K562 (cell line): ENCODE results near the gene LSM4. TPM values are rescaled to one million over a fixed set of nuclear protein-coding genes. Genes with fewer than 3 reads are reported as not detected.

Source experiments
- ADNP ChIP-seq: fragments of 200-800 bp; sonication (Bioruptor generic); IDR thresholded peaks from 2 replicates; pipeline ENCODE4 v1.6.1; 2016; ENCODE audit warnings: missing genetic modification characterization, missing compliant biosample characterization
- BCOR ChIP-seq: fragments of 450-650 bp; IDR thresholded peaks from 2 replicates; pipeline ENCODE4 v1.6.1; 2016
- CHD4 ChIP-seq: fragments of 200-600 bp; sonication (generic); IDR thresholded peaks from 3 replicates; pipeline ENCODE4 v1.6.1; 2012; ENCODE audit warnings: low read depth, mild to moderate bottlenecking, mixed read lengths, low read length, inconsistent platforms; ENCODE audit not compliant: insufficient read depth, insufficient replicate concordance, poor library complexity, severe bottlenecking
- GATAD2B ChIP-seq: fragments of 450-650 bp; IDR thresholded peaks from 2 replicates; pipeline ENCODE4 v1.6.1; 2017; ENCODE audit warnings: mild to moderate bottlenecking, borderline replicate concordance
- HDGF ChIP-seq: fragments of 450-650 bp; IDR thresholded peaks from 2 replicates; pipeline ENCODE4 v1.6.1; 2016
- ID3 ChIP-seq, 2 experiments: fragments of 250-450 bp in 1 of 2; fragments of 450-650 bp in 1 of 2; sonication (Bioruptor Pico) in 1 of 2; IDR thresholded peaks; 2 replicates each; pipeline versions ENCODE4 v1.6.1 to v1.8.0; 2016 to 2021; ENCODE audit warnings: mild to moderate bottlenecking in 2 of 2, moderate library complexity in 2 of 2, missing compliant biosample characterization in 1 of 2, missing genetic modification characterization in 1 of 2
- IRF9 ChIP-seq: fragments of 450-650 bp; IDR thresholded peaks from 2 replicates; pipeline ENCODE4 v1.6.1; 2016; ENCODE audit warnings: missing biosample characterization, missing genetic modification characterization
- KDM1A ChIP-seq, 2 experiments: fragments of 450-650 bp; IDR thresholded peaks; 2 replicates each; pipeline ENCODE4 v1.6.1; 2016; ENCODE audit warnings: mild to moderate bottlenecking in 2 of 2
- NBN ChIP-seq: fragments of 450-650 bp; IDR thresholded peaks from 2 replicates; pipeline ENCODE4 v1.6.1; 2016; ENCODE audit warnings: low read depth, mild to moderate bottlenecking
- PHF20 ChIP-seq: fragments of 450-650 bp; IDR thresholded peaks from 2 replicates; pipeline ENCODE4 v1.6.1; 2018; ENCODE audit not compliant: partially characterized antibody
- PTBP1 ChIP-seq: fragments of 200-400 bp; formaldehyde crosslinking; IDR thresholded peaks from 2 replicates; pipeline ENCODE4 v1.6.1; 2017; ENCODE audit warnings: low read depth, low read length
- RCOR1 ChIP-seq, 2 experiments: IDR thresholded peaks; 2 replicates each; pipeline ENCODE4 v1.6.1; 2012; ENCODE audit warnings: low read depth in 2 of 2, low read length in 2 of 2, borderline replicate concordance in 1 of 2, improper control_type of control experiment in 1 of 2
- REST ChIP-seq, 2 experiments: fragments of 450-650 bp; formaldehyde crosslinking in 1 of 2; IDR thresholded peaks; 2 replicates each; pipeline versions ENCODE4 v1.4.0 to v1.6.1; 2014 to 2020; ENCODE audit warnings: mild to moderate bottlenecking in 2 of 2, borderline replicate concordance in 1 of 2, low read depth in 1 of 2
- SMARCA5 ChIP-seq: fragments of 450-650 bp; IDR thresholded peaks from 2 replicates; pipeline ENCODE4 v1.6.1; 2016
- ZBTB17 ChIP-seq: fragments of 450-650 bp; formaldehyde crosslinking; IDR thresholded peaks from 2 replicates; pipeline ENCODE4 v1.4.0; 2020; ENCODE audit warnings: mild to moderate bottlenecking
- ZNF24 ChIP-seq: fragments of 450-650 bp; IDR thresholded peaks from 2 replicates; pipeline ENCODE4 v1.6.1; 2016
- polyA plus RNA-seq, 8 experiments: library from polyadenylated mRNA; depleted of rRNA in 4 of 8; stranded (reverse) in 5 of 8; unstranded in 3 of 8; fragments of >200 nt; fragmentation: Nextera tagmentation in 2 of 8; fragmentation: Illumina TruSeq in 1 of 8; extraction: Ambion mirVana in 2 of 8; extraction: Trizol in 1 of 8; gene quantifications; 2 replicates each; pipeline versions ENCODE4 v1.2.1 to v1.2.3, GENCODE V29; 2011 to 2014; ENCODE audit warnings: inconsistent platforms in 1 of 8, missing spikeins in 1 of 8
- total RNA-seq, 7 experiments: library from RNA; depleted of rRNA in 6 of 7; stranded (reverse); fragments of >200 nt in 6 of 7; fragmentation: Illumina TruSeq in 2 of 7; extraction: Trizol in 2 of 7; gene quantifications; 2 replicates each; pipeline versions ENCODE4 v1.2.1 to v1.2.3, GENCODE V29; 2011 to 2021; ENCODE audit warnings: low replicate concordance in 1 of 7

The LSM4 gene
- total and polyA plus RNA-seq, 9 of the 15 experiments (the other 6 are each of a cell fraction or from before 2014, with no cell fraction given): 11.9 to 763 (median 202) TPM

- TF ChIP-seq SMARCA5 (peak; percentile 97), CHD4 (peak; percentile 70), KDM1A (IDR thresholded peaks at IDR 0.05) (peak; percentile 90 to 93), REST (IDR thresholded peaks at IDR 0.05; ENCODE audit: borderline replicate concordance) (no peak), REST (CRISPR knock-in tag; IDR thresholded peaks at IDR 0.05; ENCODE audit: low read depth) (0 out of 2 replicates have a peak, but pooled peaks have one; percentile 34), RCOR1 (IDR thresholded peaks at IDR 0.05; ENCODE audit: borderline replicate concordance in 1 of 2, low read depth in 2 of 2, low read length in 2 of 2) (no peak), PTBP1 (0 out of 2 replicates have a peak, but pooled peaks have one; percentile 47), GATAD2B (0 out of 2 replicates have a peak, but pooled peaks have one; percentile 44), BCOR (peak; percentile 97), ZNF24 (0 out of 2 replicates have a peak, but pooled peaks have one; percentile 22), ZBTB17 (peak; percentile 30; the same call in 1 of the 2 replicates), IRF9 (tag) (no peak), ID3 (CRISPR knock-in tag; IDR thresholded peaks at IDR 0.05) (no peak), ID3 (tag; IDR thresholded peaks at IDR 0.05) (peak; percentile 69), NBN (0 out of 2 replicates have a peak, but pooled peaks have one; percentile 33), HDGF (peak; percentile 87; the same call in 1 of the 2 replicates), ADNP (tag) (peak; percentile 84), PHF20 (peak; percentile 79)
Measured at GRCh38 chr19:18291019-18291524, 31.8 kb downstream of the LSM4 start (continued).
